A549 (cell line): ENCODE data around the gene PRDM5. TPM values are rescaled to one million over a fixed set of nuclear protein-coding genes. Genes with fewer than 3 reads are reported as not detected.

Experiments used
- ATAC-seq, 2 experiments: fragments of 200-7000 bp in 1 of 2; fragments of >200 bp in 1 of 2; cut with Nextera tagmentation in 1 of 2; cut with Tn5 transposase in 1 of 2; 3 replicates each; pipeline versions ENCODE4 v1.8.0 to v1.9.1; 2018 to 2020; ENCODE audit warnings: mild to moderate bottlenecking in 1 of 2, moderate library complexity in 1 of 2
- CTCF ChIA-PET: fragments of 300-600 bp; sonication (Branson Sonifier 250); formaldehyde crosslinking; extraction: SDS; loops from one replicate; lab custom pipeline; 2021; ENCODE audit warnings: antibody characterized with exemption, inconsistent platforms; lab: Yijun Ruan, JAX
- POLR2A ChIA-PET: fragments of 350-600 bp; formaldehyde crosslinking; extraction: SDS; loops from one replicate; lab custom pipeline; 2021; ENCODE audit warnings: antibody characterized with exemption, inconsistent platforms; lab: Yijun Ruan, JAX
- DNase-seq, 2 experiments: peaks; one replicate each; pipeline versions ENCODE4 v3.0.0 to v3.0.0-alpha.2; 2011 to 2016; ENCODE audit warnings: low read depth in 1 of 2, low spot score in 1 of 2
- FAIRE-seq: peaks from 2 replicates; lab custom pipeline; 2011; peaks lifted over from hg19 to GRCh38; lab: Jason Lieb, UNC
- H3K27ac ChIP-seq, 2 experiments: fragments of >200 bp; sonication (Bioruptor Twin); formaldehyde crosslinking; 3 replicates each; pipeline ENCODE4 v1.5.1; 2016 to 2017
- H3K4me1 ChIP-seq: fragments of >200 bp; sonication (Bioruptor Twin); formaldehyde crosslinking; 3 replicates; pipeline ENCODE4 v1.6.1; 2016
- H3K4me2 ChIP-seq: fragments of >200 bp; sonication (Bioruptor Twin); formaldehyde crosslinking; 3 replicates; pipeline ENCODE4 v1.6.1; 2016
- H3K4me3 ChIP-seq: fragments of >200 bp; sonication (Bioruptor Twin); formaldehyde crosslinking; 3 replicates; pipeline ENCODE4 v1.5.1; 2016
- H3K9me3 ChIP-seq: fragments of >200 bp; sonication (Bioruptor Twin); formaldehyde crosslinking; 3 replicates; pipeline ENCODE4 v1.6.1; 2016
- BHLHE40 ChIP-seq: IDR thresholded peaks from 2 replicates; pipeline ENCODE4 v1.6.1; 2012; ENCODE audit warnings: low read depth, low read length, inconsistent platforms
- CEBPB ChIP-seq, 2 experiments: fragments of >200 bp in 1 of 2; sonication (Bioruptor Twin) in 1 of 2; formaldehyde crosslinking in 1 of 2; IDR thresholded peaks; 2 replicates each; pipeline ENCODE4 v1.6.1; 2012 to 2016
- EHF ChIP-seq: fragments of 250-450 bp; sonication (Bioruptor Pico); IDR thresholded peaks from 2 replicates; pipeline ENCODE4 v1.5.0; 2020; ENCODE audit warnings: mild to moderate bottlenecking
- ESRRA ChIP-seq: fragments of 150-350 bp; IDR thresholded peaks from 2 replicates; pipeline ENCODE4 v1.6.1; 2014; ENCODE audit warnings: mild to moderate bottlenecking, low read length, borderline replicate concordance
- FOSB ChIP-seq: fragments of 250-450 bp; sonication (Bioruptor Pico); IDR thresholded peaks from 2 replicates; pipeline ENCODE4 v1.5.0; 2020; ENCODE audit warnings: mild to moderate bottlenecking, moderate library complexity
- HOXA7 ChIP-seq: fragments of 250-450 bp; sonication (Bioruptor Pico); IDR thresholded peaks from 2 replicates; pipeline ENCODE4 v1.5.0; 2020; ENCODE audit warnings: mild to moderate bottlenecking, moderate library complexity
- HOXB5 ChIP-seq: fragments of 250-450 bp; sonication (Bioruptor Pico); IDR thresholded peaks from 2 replicates; pipeline ENCODE4 v1.5.0; 2020; ENCODE audit warnings: mild to moderate bottlenecking, moderate library complexity
- JUN ChIP-seq, 2 experiments: fragments of >200 bp; sonication (Bioruptor Twin); formaldehyde crosslinking; IDR thresholded peaks; 2 replicates in 1 of 2; 3 replicates in 1 of 2; pipeline ENCODE4 v1.6.1; 2016 to 2017
- MYC ChIP-seq: IDR thresholded peaks from 2 replicates; pipeline ENCODE4 v1.6.1; 2012; ENCODE audit warnings: mild to moderate bottlenecking, inconsistent platforms, low read length, improper control_type of control experiment, borderline replicate concordance
- NFE2L2 ChIP-seq: fragments of 150-350 bp; conservative IDR thresholded peaks from 2 replicates; pipeline ENCODE4 v1.6.1; 2014; ENCODE audit warnings: low read length
- NR3C1 ChIP-seq: fragments of >200 bp; sonication (Bioruptor Twin); formaldehyde crosslinking; IDR thresholded peaks from 3 replicates; pipeline ENCODE4 v1.6.1; 2017
- POLR2A ChIP-seq: IDR thresholded peaks from 2 replicates; pipeline ENCODE4 v1.6.1; 2012; ENCODE audit warnings: mild to moderate bottlenecking, low read length
- RCOR1 ChIP-seq: fragments of 150-350 bp; IDR thresholded peaks from 2 replicates; pipeline ENCODE4 v1.6.1; 2014; ENCODE audit warnings: antibody characterized with exemption, low read length, low read depth
- RFX5 ChIP-seq: fragments of 450-650 bp; IDR thresholded peaks from 2 replicates; pipeline ENCODE4 v1.7.1; 2014; ENCODE audit warnings: antibody characterized with exemption, mild to moderate bottlenecking, moderate library complexity
- RNF2 ChIP-seq: fragments of 200-600 bp; sonication (generic); IDR thresholded peaks from 2 replicates; pipeline ENCODE4 v1.6.1; 2016; ENCODE audit warnings: low read depth, mild to moderate bottlenecking, antibody characterized with exemption, moderate library complexity, borderline replicate concordance
- SMC3 ChIP-seq: fragments of >200 bp; sonication (Bioruptor Twin); formaldehyde crosslinking; IDR thresholded peaks from 3 replicates; pipeline ENCODE4 v1.6.1; 2018; ENCODE audit warnings: inconsistent platforms
- SREBF2 ChIP-seq: fragments of 450-650 bp; IDR thresholded peaks from 2 replicates; pipeline ENCODE4 v1.6.1; 2014; ENCODE audit warnings: mild to moderate bottlenecking, moderate library complexity
- TFCP2L1 ChIP-seq: fragments of 250-450 bp; sonication (Bioruptor Pico); IDR thresholded peaks from 2 replicates; pipeline ENCODE4 v1.5.0; 2021; ENCODE audit warnings: mild to moderate bottlenecking
- TP53 ChIP-seq: fragments of 250-450 bp; sonication (Bioruptor Pico); IDR thresholded peaks from 2 replicates; pipeline ENCODE4 v1.5.0; 2021; ENCODE audit warnings: mild to moderate bottlenecking, moderate library complexity
- ZC3H11A ChIP-seq: fragments of 450-650 bp; IDR thresholded peaks from 2 replicates; pipeline ENCODE4 v1.6.1; 2014; ENCODE audit warnings: antibody characterized with exemption, mild to moderate bottlenecking
- WGBS: methylation state at CpG from one replicate; pipeline ENCODE4 v1.1.6; 2017; ENCODE audit errors: missing lambda C conversion rate; 5-methylcytosine and 5-hydroxymethylcytosine counted together
- polyA plus RNA-seq, 4 experiments: library from polyadenylated mRNA; depleted of rRNA in 3 of 4; stranded (reverse); fragments of >200 nt; fragmentation: RNase III in 1 of 4; extraction: RNeasy Plus Mini Kit Qiagen cat#74134 plus additional on column Dnase treatment in 1 of 4; gene quantifications; 2 replicates in 3 of 4; 3 replicates in 1 of 4; pipeline ENCODE4 v1.2.3, GENCODE V29; 2011 to 2017
- TF ChIP-seq, protein P1 (sequence below): fragments of 250-450 bp; sonication (Bioruptor Pico); IDR thresholded peaks from 2 replicates; pipeline ENCODE4 v1.5.0; 2020; ENCODE audit warnings: low read depth, mild to moderate bottlenecking, moderate library complexity
- TF ChIP-seq, protein P2 (sequence below): fragments of 200-600 bp; sonication (generic); IDR thresholded peaks from 2 replicates; pipeline ENCODE4 v1.6.1; 2016; ENCODE audit warnings: antibody characterized with exemption, mild to moderate bottlenecking, moderate library complexity
- TF ChIP-seq, protein P3 (sequence below): IDR thresholded peaks from 2 replicates; pipeline ENCODE4 v1.6.1; 2012
- TF ChIP-seq, protein P4 (sequence below): IDR thresholded peaks from 2 replicates; pipeline ENCODE4 v1.6.1; 2012
- TF ChIP-seq, protein P5 (sequence below): IDR thresholded peaks from 2 replicates; pipeline ENCODE4 v1.6.1; 2012; ENCODE audit warnings: low read depth, borderline replicate concordance

The PRDM5 gene
- polyA plus RNA-seq, 2 of the 4 experiments (the other 2 are of a cell fraction), result 6.5 to 12.9 TPM

DNA sequence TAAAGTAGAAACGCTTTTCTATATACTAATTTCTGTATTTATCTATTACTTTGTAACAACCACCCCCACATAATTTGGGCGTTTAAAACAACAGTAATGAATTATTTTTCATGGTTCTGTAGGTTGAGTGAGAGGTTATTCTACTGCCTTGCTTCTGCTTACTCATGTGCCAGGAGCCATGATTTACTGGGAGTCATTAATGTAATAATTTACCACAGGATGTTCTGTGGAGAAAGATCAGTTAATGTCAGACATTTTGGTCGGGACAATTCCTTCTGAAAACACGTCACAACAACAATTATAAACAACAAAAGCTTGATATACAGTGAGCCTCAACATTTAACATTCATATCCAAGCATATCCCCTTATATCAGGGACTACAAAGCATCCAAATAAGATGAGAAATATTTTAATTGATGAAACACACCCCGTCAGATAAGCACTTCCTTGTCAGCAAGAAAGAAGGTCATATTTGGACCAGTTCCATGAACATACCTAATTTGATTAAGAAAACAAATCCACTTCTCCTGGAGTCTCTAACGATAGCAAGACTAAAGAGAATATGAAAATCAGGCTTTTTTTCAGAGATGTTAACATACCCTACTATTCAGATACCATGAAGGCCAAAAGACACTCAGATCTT, 238.5 kb downstream of the PRDM5 start:
- no peak overlapping the region for H3K4me2 ChIP-seq
- no peak for ATAC-seq
- no peak for FAIRE-seq
- H3K4me1 ChIP-seq, result no peaks in the 10 kb centered on the region
- WGBS, result 56% methylated on average over 6 of the region's 6 CpGs
- POLR2A ChIA-PET, result no interaction called here
- no peak for DNase-seq
- CTCF ChIA-PET, result no interaction called here
- no peak overlapping the region for H3K27ac ChIP-seq
- no peak overlapping the region for H3K4me3 ChIP-seq
- TF ChIP-seq NFE2L2 (no peak), RNF2 (no peak), HOXB5 (no peak), EHF (no peak)
- TF ChIP-seq, all 56 proteins: peak for 0
- no peaks in the 10 kb centered on the region for H3K9me3 ChIP-seq

DNA sequence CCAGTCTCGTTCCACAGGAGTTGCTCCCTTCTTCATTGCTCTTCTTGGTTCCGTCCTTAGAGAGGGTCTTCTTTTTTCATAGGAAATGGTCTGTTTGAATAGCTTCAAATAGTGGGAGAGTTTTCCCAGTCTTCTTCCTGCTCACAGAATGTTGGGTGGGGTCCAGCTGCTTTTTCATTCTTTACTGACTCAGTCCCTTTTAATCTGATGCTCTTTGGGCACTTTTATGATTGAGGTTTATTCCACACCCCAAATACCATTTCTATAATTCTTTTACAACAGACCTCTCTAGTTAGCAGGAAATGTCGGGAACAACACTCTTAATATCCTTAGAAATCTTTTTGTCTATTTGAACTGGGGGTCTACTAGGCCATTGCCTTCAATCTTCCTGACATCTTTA, 239.5 kb downstream of the PRDM5 start:
- ATAC-seq, result no peak

DNA sequence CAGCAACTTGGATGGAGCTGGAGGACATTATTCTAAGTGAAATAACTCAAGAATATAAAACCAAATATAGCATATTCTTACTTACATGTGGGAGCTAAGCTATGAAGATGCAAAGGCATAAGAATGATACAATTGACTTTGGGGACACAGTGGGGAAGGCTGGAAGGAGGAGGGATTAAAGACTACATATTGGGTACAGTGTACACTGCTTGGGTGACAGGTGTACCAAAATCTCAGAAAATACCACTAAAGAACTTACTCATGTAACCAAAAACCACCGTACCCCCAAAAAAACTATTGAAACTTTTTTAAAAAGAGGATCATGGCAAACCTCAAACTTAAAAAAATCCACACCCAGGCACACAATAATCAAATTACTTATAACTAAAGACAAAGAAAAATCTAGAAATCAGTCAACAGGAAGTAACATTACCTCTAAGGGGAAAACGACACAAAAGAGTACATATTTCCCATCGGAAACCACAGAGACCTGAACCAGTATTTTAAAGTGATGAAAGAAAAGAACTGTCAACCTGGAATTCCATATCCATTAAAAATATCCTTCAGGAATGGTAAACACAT, 241.8 kb downstream of the PRDM5 start:
- no peak for ATAC-seq
- DNase-seq, result no peak

More for the DNA sequence above, 239.5 kb downstream of the PRDM5 start:
- Histone ChIP-seq H3K4me1 (no peaks in the 10 kb centered on the region), H3K9me3 (no peaks in the 10 kb centered on the region), H3K27ac (no peak overlapping the region), H3K4me3 (no peak overlapping the region), H3K4me2 (no peak overlapping the region)
- FAIRE-seq (no peak), DNase-seq (no peak)
- TF ChIP-seq, protein P1, sequence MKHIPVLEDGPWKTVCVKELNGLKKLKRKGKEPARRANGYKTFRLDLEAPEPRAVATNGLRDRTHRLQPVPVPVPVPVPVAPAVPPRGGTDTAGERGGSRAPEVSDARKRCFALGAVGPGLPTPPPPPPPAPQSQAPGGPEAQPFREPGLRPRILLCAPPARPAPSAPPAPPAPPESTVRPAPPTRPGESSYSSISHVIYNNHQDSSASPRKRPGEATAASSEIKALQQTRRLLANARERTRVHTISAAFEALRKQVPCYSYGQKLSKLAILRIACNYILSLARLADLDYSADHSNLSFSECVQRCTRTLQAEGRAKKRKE, result no peak
- TF ChIP-seq POLR2A (no peak), MYC (no peak), ESRRA (no peak), SREBF2 (no peak), NR3C1 (no peak), BHLHE40 (no peak), RCOR1 (no peak), ZC3H11A (no peak), TFCP2L1 (CRISPR knock-in tag) (no peak)
- TF ChIP-seq, protein P2, sequence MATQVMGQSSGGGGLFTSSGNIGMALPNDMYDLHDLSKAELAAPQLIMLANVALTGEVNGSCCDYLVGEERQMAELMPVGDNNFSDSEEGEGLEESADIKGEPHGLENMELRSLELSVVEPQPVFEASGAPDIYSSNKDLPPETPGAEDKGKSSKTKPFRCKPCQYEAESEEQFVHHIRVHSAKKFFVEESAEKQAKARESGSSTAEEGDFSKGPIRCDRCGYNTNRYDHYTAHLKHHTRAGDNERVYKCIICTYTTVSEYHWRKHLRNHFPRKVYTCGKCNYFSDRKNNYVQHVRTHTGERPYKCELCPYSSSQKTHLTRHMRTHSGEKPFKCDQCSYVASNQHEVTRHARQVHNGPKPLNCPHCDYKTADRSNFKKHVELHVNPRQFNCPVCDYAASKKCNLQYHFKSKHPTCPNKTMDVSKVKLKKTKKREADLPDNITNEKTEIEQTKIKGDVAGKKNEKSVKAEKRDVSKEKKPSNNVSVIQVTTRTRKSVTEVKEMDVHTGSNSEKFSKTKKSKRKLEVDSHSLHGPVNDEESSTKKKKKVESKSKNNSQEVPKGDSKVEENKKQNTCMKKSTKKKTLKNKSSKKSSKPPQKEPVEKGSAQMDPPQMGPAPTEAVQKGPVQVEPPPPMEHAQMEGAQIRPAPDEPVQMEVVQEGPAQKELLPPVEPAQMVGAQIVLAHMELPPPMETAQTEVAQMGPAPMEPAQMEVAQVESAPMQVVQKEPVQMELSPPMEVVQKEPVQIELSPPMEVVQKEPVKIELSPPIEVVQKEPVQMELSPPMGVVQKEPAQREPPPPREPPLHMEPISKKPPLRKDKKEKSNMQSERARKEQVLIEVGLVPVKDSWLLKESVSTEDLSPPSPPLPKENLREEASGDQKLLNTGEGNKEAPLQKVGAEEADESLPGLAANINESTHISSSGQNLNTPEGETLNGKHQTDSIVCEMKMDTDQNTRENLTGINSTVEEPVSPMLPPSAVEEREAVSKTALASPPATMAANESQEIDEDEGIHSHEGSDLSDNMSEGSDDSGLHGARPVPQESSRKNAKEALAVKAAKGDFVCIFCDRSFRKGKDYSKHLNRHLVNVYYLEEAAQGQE, result no peak
- WGBS, result 54% methylated on average over 3 of the region's 3 CpGs
- ChIA-PET CTCF (no interaction called here), POLR2A (no interaction called here)

More for the DNA sequence above, 241.8 kb downstream of the PRDM5 start:
- Histone ChIP-seq H3K27ac (no peak overlapping the region), H3K4me1 (no peaks in the 10 kb centered on the region), H3K4me3 (no peak overlapping the region), H3K4me2 (no peak overlapping the region), H3K9me3 (no peaks in the 10 kb centered on the region)
- ChIA-PET POLR2A (no interaction called here), CTCF (no interaction called here)
- TF ChIP-seq, protein P3, sequence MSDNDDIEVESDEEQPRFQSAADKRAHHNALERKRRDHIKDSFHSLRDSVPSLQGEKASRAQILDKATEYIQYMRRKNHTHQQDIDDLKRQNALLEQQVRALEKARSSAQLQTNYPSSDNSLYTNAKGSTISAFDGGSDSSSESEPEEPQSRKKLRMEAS, result no peak
- TF ChIP-seq SMC3 (no peak), CEBPB (IDR thresholded peaks at IDR 0.05) (no peak), HOXA7 (CRISPR knock-in tag) (no peak), TP53 (CRISPR knock-in tag) (no peak), NR3C1 (no peak), TFCP2L1 (CRISPR knock-in tag) (no peak), JUN (IDR thresholded peaks at IDR 0.05) (no peak), POLR2A (no peak), FOSB (CRISPR knock-in tag) (no peak), RFX5 (no peak), ESRRA (no peak)
- TF ChIP-seq, protein P4, sequence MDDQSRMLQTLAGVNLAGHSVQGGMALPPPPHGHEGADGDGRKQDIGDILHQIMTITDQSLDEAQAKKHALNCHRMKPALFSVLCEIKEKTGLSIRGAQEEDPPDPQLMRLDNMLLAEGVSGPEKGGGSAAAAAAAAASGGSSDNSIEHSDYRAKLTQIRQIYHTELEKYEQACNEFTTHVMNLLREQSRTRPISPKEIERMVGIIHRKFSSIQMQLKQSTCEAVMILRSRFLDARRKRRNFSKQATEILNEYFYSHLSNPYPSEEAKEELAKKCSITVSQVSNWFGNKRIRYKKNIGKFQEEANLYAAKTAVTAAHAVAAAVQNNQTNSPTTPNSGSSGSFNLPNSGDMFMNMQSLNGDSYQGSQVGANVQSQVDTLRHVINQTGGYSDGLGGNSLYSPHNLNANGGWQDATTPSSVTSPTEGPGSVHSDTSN, result no peak
- TF ChIP-seq, protein P5, sequence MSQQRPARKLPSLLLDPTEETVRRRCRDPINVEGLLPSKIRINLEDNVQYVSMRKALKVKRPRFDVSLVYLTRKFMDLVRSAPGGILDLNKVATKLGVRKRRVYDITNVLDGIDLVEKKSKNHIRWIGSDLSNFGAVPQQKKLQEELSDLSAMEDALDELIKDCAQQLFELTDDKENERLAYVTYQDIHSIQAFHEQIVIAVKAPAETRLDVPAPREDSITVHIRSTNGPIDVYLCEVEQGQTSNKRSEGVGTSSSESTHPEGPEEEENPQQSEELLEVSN, result no peak
- FAIRE-seq, result no peak
- WGBS, result 41% methylated on average over 3 of the region's 3 CpGs
